Loucy (cell line): ENCODE measurements around the gene CNTN5.
A peak's percentile ranks its signal among the peaks of the same experiment; 100 is the strongest.

ENCODE experiments used
- EZH2phosphoT487 ChIP-seq: fragments of 200-600 bp; IDR thresholded peaks from 2 replicates; pipeline ENCODE4 v1.6.1; 2018; ENCODE audit warnings: antibody characterized with exemption, mild to moderate bottlenecking, moderate library complexity, borderline replicate concordance
- TF ChIP-seq, protein P1 (sequence below): fragments of 200-600 bp; sonication (generic); conservative IDR thresholded peaks from 2 replicates; pipeline ENCODE4 v1.5.1; 2014; ENCODE audit warnings: mild to moderate bottlenecking, antibody characterized with exemption, low read length

DNA sequence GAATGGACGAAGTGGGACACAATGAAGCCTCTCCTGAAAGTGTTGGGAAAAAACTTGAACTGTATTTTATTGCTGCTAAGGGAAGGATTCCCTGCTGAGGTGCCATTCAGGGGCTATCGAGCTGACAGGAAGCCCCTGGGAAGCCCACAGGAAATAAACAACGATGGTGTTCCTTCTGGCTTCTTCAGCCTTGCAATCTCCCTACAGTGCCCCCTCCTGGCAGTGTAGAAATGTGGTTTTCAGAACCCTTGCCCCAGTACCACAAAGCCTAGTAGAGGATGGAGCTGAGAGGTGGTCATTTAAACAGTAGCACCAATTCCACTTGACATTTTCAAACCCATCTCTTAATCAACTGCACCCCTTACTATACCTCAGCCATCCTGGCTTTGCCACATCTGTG, 989.6 kb downstream of the CNTN5 start:
- TF ChIP-seq, protein P1, sequence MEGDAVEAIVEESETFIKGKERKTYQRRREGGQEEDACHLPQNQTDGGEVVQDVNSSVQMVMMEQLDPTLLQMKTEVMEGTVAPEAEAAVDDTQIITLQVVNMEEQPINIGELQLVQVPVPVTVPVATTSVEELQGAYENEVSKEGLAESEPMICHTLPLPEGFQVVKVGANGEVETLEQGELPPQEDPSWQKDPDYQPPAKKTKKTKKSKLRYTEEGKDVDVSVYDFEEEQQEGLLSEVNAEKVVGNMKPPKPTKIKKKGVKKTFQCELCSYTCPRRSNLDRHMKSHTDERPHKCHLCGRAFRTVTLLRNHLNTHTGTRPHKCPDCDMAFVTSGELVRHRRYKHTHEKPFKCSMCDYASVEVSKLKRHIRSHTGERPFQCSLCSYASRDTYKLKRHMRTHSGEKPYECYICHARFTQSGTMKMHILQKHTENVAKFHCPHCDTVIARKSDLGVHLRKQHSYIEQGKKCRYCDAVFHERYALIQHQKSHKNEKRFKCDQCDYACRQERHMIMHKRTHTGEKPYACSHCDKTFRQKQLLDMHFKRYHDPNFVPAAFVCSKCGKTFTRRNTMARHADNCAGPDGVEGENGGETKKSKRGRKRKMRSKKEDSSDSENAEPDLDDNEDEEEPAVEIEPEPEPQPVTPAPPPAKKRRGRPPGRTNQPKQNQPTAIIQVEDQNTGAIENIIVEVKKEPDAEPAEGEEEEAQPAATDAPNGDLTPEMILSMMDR: 0 out of 2 replicates have a peak, but pooled peaks have one; percentile 33
- no peak for TF ChIP-seq EZH2phosphoT487
